ENCODE measurements around the gene RANBP1.

RANBP1 gene

DNA sequence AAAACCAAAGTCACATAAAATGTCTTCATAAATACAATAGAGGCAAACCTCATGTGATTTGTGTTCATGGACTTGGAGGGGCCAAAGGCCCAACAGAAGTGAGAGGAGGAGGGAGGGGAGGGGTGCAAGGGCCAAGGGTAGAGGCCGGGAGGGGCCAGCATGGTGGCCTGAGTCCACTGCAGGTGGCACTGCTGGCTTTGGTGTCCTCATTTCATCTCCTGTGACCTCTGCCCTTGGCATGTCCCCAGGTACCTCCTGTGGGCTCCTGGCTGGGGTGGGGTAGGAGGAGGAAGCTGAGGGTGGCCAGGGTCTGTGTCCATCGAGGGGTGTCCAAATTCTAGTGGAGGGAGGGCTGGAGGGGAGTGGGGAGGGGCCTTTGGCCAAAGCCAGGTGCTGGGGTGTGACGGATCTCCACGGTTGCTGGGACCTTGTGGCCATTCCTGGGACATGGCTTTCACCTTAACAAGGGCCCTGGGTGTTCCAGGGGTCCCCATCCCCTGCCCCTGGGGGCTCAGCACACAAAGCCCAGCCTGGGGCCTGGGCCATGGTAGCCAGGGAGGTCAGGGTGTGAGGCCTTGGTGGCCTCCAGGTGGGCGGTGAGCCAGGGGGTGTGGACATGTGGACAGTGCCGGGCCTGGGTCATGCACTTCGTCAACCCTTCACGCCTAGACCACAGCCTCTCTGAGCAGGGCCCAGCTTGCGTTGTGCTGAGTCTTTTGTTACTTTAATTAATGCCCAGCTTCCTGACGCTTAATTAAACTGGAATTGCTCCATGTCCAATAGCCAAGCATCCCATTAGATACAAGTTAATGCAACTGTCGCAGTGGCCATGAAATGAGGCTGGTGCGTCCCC is 55.6 kb downstream of the RANBP1 start:
- no peak for DNase-seq (ENCODE audit: low read depth in 2 of 2)

DNA sequence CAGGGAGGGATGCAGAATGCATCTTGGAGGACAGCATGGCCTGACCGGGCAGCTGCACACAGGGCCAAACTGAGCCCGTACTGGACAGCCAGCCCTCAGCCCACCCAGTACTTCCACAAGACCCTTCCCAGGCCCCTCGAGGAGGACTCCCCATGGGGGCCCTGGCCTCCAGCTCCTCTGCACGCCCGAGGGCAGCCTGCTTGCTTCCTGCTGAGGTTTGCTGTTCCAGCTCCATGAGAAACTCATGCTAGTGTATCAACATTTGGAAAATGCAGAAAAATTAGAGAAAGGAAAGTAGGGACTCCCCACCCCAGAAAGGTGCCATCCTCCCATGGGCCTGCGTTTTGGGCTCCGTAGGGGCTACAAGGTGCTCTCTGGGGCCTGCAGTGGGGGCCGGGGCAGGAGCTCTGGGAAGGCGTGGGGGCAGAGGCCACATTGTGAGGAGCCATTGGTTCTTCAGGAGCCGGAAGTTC is 56.3 kb downstream of the RANBP1 start:
- no peak for DNase-seq (ENCODE audit: low read depth in 2 of 2)

- no peak for DNase-seq (ENCODE audit: low read depth in 2 of 2)
These were observed 57.3 kb downstream of the RANBP1 start for GRCh38 chr22:20173246-20173645.

DNA sequence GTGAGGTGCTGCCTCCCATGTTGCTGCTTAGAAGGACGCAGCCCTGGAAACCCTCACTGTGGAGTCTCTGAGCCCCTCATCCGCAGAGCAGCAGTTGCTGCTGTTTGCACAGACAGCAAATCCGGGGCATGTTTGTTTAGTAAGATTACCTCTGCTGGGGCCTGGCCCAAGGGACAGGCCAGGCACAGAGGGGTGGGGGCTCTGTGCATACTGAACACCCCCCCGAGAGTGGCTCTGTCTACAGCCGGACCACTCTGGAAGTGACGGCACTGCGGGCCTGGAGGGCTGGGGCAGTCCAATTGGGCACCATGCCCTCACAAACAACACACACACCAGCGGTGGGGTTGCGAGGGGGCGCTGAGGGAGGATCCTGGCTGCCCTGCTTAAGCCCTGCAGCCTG is 57.9 kb downstream of the RANBP1 start:
- no peak for DNase-seq (ENCODE audit: low read depth in 2 of 2)

- DNase-seq (ENCODE audit: low read depth in 2 of 2) = no peak
These were observed 59.1 kb downstream of the RANBP1 start for GRCh38 chr22:20174785-20175596.

- no peak for DNase-seq (ENCODE audit: low read depth in 2 of 2)
These were observed 59.6 kb downstream of the RANBP1 start for GRCh38 chr22:20175597-20175900.

- no peak for DNase-seq (ENCODE audit: low read depth in 2 of 2)
These were observed 60.6 kb downstream of the RANBP1 start for GRCh38 chr22:20176421-20177085.
